AG10803 (cell line): ENCODE data around the gene MALSU1.
A peak's percentile ranks its signal among the peaks of the same experiment; 100 is the strongest.
"Not testable (repeated sequence)": the region's sequence is repeated elsewhere in the genome, so short reads cannot be mapped to it uniquely, and the experiment has no call there.

Experiments used
- DNase-seq: peaks from one replicate; pipeline ENCODE4 v3.0.0; 2010; ENCODE audit warnings: low read depth
- H3K4me3 ChIP-seq: 2 replicates; pipeline ENCODE4 v1.5.1; 2011; ENCODE audit warnings: mild to moderate bottlenecking, low read length, control low read depth
- CTCF ChIP-seq: conservative IDR thresholded peaks from 2 replicates; pipeline ENCODE4 v1.5.1; 2011; ENCODE audit warnings: mild to moderate bottlenecking, low read length, control low read depth, inconsistent platforms

The MALSU1 gene

GRCh38 chr7:23294549-23295400 is 4.4 kb upstream of the MALSU1 start:
- H3K4me3 ChIP-seq, result no peak overlapping the region
- no peak for TF ChIP-seq CTCF
- DNase-seq, result no peak

- H3K4me3 ChIP-seq, result no peak overlapping the region
- no peak for DNase-seq
- TF ChIP-seq CTCF, result no peak
These were observed 3.8 kb upstream of the MALSU1 start for GRCh38 chr7:23295401-23295697.

- DNase-seq, result peak; percentile 79
- no peak for TF ChIP-seq CTCF
- H3K4me3 ChIP-seq, result no peak overlapping the region
These were observed 828 bp upstream of the MALSU1 start for GRCh38 chr7:23298141-23298881.

GRCh38 chr7:23299770-23300300 is 696 bp downstream of the MALSU1 start:
- TF ChIP-seq CTCF, result no peak
- peak; percentile 27 for DNase-seq
- peak overlapping the region; percentile 98 for H3K4me3 ChIP-seq

- H3K4me3 ChIP-seq, result no peak overlapping the region
- no peak for DNase-seq
- no peak for TF ChIP-seq CTCF
These were observed 7.9 kb downstream of the MALSU1 start for GRCh38 chr7:23306936-23307521.

GRCh38 chr7:23308754-23309153 is 9.6 kb downstream of the MALSU1 start:
- TF ChIP-seq CTCF, result no peak
- no peak overlapping the region for H3K4me3 ChIP-seq
- DNase-seq, result no peak

- not testable (repeated sequence) for DNase-seq, H3K4me3 ChIP-seq
These were observed 13.0 kb downstream of the MALSU1 start for GRCh38 chr7:23312141-23312540.
